NCI-H526 treated with DMSO at 0.1 percent for 48 hours (cell line): Measurements from ENCODE around the gene PRKAR2B.
A peak's percentile ranks its signal among the peaks of the same experiment; 100 is the strongest.
"Not testable (repeated sequence)": the region's sequence is repeated elsewhere in the genome, so short reads cannot be mapped to it uniquely, and the experiment has no call there.

Experiments used
- DNase-seq: peaks from one replicate; lab custom pipeline; 2025; lab: John Stamatoyannopoulos, UW

The PRKAR2B gene

DNA sequence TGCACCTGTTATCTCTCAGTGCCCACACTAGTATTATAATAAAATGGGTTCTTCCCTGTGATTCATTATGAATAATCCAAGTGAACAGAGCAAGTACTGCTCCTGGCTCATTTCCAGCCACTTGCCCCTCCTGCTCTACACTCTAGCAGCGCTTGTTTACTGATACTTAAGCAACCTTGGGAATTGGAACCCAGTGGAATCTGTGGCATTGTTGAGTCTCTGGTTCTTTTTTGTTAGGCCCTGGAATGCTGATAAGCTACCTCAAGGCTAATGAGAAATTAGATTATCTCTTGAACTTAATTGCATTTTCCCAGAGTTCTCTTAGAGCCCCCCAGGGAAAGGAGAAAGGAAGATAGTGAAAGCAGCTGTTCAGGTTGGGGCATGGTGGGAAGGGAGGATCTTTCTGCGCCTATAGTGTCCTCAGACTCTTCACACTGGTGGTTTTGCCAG lies 34.0 kb downstream of the PRKAR2B start:
- DNase-seq: no peak

DNA sequence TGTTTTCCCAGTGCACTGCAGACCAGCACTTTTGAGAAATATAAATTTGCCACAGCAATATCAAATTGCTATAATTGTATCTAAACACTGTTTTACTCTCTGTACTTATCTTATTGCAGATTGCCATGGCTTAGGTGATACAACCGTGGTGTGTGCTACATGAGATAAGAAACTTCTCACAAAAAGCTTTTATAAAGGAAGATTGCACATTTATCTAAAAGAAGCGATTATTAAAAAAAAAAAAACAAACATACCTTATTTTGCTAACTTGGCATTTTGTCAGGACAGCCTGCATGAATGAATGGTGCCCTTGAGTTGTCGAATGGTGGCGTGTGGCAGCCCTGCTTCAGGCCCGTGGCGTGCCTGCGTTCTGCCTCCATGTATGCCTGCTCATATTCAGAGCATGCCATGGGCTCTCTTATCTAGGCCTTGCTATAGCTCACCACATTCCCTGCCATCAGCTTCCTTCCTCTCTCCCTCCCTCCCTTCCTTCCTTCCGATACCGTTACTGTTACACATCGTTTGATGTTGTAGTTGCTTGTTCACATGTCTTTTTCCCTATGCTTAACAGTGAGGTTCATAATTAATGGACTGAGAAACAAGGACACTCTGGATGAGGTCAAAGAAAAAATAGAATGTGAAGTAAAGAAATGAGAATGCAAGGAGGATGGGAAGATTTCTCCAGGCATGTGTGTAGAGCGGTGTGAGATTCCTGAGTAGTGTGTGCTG lies 34.9 kb downstream of the PRKAR2B start:
- no peak for DNase-seq

DNA sequence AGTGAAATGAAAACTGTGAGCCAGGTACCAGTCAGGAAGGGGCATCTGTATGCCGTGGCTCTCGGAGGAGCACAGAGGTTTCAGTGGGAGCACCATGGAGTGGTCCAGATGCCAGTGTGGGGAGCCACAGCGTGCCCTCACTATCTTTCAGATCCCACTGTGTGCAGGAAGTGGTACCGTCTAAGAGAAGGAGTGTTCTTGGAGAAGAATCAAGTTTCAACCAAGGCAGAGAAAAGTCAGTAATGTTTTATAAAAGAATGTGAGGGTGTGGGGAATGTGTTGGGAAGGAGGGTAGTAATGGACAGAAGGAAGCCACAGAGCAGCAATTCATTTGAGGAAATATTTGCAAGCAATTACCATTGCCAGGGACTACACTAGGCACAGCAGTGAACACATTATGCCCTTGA lies 35.6 kb downstream of the PRKAR2B start:
- DNase-seq: no peak

DNA sequence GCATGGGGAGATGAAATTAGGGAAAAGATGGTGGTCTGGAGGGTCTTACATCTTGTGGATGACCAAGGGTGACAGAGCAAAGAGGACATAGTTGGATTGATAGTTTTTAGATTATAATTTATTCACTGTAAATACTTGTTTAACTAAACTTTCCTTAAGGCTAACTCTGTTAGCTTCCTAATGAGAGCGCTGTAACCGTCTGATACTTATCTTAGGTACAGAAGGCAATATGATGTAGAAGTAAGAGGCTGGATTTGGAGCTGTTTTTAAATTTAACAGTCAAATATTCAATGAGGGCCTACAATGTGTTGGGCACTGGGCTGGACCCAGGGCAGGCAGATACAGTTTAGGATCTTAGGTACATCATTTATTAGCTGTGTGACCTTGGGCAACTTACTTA lies 36.0 kb downstream of the PRKAR2B start:
- no peak for DNase-seq

DNA sequence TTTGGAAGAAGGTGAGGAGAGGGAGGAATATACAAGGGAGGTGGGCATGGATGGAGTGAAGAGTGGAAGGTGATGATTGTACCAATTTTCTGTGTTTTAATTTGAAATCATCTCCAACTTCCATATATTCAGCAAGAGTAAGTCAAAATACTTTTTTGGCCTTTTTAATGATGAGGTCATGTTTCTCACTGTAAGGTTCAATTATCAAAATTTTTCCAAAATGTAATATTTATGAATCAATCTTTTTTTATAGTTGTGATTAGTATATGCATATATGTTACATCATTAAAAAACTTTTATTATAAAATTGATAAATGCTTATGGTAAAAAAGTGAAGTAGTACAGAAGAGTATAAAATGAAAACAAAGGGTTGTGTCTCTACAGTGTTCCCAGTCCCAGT lies 40.7 kb downstream of the PRKAR2B start:
- no peak for DNase-seq

DNA sequence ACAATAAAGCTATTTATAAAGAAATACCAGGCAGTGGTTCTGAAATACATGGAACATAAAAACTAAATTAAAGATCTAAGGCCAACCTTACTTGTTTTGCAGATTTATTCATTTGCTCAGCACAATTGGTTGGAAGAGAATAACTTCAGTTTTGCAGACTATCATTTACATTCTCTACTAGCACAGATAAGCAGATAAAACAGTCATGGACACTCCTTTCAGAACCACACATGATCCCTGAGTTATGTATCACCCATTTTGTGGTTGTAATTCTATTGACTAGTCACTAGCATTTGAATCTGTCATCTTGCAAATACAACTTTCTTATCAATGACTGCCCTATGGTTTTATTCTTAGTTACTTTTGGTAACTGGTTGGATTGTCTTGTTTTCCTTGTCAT lies 45.1 kb downstream of the PRKAR2B start:
- no peak for DNase-seq

DNA sequence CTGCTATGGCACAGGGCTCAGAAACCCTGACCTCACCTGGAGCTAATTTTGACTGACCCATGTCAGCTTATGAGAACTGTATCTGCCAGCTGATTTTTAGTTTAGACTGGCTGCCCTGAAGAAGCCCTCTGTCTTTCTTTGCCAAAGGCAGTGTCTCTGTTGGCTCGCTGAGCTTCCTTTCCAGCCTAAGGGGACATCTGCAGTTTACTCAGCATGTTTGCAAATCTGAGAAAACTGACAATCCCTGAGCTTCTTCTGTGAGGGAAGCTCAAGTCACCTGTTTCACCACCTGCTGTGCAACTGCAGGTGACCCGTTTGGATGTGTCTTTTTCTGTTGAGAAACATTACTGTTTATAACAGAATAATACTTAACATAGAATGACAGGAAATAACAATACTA lies 46.0 kb downstream of the PRKAR2B start:
- peak; percentile 21 for DNase-seq

DNA sequence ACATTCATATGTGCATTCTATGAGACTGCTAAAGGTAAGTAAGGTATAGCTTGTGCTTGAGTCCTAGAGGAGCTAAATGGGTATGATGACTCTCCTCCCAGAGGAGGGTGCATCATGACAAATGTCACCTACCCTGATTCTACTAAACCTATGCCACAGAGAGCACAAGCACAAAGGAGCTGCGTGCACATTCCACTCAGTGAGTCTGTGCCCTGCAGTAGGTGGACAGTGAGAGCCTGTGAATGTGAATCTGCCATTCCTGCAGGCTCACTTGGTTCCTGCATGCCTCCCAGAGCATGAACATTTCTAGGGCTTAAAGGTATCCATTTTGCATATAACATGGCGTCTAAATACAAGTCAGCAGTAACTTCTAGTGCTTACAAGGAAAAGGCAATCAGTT lies 46.8 kb downstream of the PRKAR2B start:
- no peak for DNase-seq

DNA sequence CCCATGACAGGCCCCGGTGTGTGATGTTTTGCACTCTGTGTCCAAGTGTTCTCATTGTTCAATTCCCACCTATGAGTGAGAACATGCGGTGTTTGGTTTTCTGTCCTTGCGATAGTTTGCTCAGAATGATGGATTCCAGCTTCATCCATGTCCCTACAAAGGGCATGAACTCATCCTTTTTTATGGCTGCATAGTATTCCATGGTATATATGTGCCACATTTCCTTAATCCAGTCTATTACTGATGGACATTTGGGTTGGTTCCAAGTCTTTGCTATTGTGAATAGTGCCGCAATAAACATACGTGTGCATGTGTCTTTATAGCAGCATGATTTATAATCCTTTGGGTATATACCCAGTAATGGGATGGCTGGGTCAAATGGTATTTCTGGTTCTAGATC lies 49.2 kb downstream of the PRKAR2B start:
- not testable (repeated sequence) for DNase-seq

GRCh38 chr7:107099154-107099553 lies 54.6 kb downstream of the PRKAR2B start:
- not testable (repeated sequence) for DNase-seq

- no peak for DNase-seq
Observed at GRCh38 chr7:107100824-107101223, 56.3 kb downstream of the PRKAR2B start.

DNA sequence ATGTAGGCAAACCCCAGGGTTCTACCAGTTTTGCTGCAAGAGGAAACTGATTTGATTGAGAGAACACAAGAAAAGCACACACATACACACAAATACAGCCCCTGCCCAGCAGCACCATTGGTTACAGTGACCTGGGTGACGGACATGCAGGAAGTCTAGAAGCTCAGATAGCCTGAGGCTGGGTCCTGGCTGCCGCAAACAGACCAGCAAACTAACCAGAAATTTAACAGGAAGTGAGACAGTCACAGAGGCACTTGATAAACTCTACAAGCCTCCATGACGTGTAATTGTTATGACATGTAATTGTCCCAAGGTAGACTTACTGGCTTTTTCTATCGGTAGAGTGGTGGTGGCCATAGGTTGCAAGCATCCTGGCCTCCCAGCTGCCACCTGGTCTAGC lies 58.9 kb downstream of the PRKAR2B start:
- no peak for DNase-seq

DNA sequence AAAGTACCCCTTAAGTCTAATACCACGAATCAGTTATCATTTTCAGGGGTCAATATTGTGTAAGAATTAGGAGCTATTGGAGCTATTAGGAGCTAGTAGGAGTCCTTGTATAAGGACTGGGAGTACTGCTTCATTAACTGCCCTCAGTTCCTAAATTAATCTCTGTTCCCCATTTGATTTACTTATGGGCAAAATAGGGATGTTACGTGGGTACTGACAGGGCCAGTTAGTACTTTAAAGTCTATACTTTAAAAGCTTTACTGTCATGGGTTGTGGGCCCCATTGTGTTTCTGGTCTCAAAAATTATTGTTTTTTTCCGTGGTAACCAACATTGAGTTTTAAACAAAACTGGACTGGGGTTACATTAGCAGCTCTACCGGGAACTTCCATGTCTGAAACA lies 60.3 kb downstream of the PRKAR2B start:
- DNase-seq: no peak

DNA sequence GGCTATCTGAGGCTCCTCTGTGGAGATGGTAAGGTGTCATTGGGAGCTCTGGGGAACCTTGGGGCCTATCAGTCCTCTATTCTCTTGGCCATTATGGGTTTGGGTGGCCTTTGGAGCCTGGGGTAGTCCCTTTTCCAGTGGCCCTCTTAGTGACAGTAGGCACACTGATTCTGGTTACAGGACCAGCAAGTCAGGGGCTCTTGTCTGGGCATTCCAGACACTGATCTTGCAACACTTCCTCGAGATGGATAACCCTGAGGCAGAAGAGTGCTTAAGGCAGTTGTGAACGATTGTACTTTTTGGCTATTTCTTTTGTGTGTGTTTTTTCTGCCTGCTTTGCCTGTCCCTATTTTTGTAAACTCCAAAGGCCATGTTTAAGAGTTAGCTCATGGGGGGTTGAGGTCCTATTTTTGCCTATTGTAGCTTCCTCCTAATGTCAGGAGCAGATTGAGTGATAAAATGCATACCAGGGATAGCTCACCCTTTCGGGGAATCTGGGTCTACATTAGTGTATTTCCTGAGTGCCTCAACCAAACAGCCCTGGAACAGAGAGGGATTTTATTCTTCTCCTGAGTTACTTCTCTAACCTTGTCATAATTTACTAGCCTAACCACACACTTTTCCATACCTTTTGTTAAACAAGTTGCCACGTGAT lies 61.2 kb downstream of the PRKAR2B start:
- no peak for DNase-seq

DNA sequence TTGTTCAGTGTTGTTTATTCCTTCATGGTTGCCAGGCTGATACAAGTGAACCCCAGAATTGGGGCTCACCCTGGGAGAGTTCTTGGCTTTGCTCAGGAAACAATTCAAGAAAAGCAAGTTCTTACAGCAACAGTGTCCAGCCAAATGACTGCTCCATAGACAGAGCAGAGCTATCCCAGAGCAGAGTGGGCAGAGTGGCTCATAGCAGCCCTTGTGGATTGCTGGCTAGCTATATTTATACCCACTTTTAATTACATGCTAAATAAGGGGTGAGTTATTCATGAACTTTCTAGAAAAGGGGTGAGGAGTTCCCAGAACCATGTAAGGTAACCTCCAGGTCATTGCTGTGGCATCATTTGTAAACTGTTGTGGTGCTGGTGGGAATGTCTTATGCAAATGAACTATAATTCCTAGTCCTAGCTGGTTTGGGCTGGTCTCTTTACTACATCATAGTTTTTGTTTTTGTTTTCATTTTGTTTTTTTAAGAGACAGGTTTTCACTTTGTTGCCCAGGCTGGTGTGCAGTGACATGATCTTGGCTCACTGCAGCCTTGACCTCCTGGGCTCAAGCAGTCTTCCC lies 64.4 kb downstream of the PRKAR2B start:
- no peak for DNase-seq

DNA sequence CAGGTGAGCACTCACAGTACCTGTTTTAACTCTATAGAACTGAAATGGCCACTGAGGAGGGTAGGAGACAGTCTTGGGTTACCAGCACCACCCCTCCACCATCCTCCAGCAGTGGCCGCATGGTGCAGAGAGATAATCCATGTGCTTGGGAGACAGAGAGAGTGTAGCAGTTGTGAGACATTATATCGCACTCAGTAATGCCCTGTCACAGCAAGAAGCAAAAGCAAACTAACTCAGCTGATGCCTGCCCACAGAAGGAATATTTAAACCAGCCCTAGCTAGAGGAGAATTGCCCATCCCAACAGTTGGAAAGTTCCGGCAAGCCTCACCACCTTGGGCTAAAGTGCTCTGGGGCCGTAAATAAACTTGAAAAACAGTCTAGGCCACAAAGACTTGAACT lies 65.5 kb downstream of the PRKAR2B start:
- DNase-seq: no peak

GRCh38 chr7:107111196-107111595 lies 66.7 kb downstream of the PRKAR2B start:
- no peak for DNase-seq

GRCh38 chr7:107113866-107114265 lies 69.4 kb downstream of the PRKAR2B start:
- DNase-seq: no peak

GRCh38 chr7:107115114-107115513 lies 70.6 kb downstream of the PRKAR2B start:
- DNase-seq: no peak

DNA sequence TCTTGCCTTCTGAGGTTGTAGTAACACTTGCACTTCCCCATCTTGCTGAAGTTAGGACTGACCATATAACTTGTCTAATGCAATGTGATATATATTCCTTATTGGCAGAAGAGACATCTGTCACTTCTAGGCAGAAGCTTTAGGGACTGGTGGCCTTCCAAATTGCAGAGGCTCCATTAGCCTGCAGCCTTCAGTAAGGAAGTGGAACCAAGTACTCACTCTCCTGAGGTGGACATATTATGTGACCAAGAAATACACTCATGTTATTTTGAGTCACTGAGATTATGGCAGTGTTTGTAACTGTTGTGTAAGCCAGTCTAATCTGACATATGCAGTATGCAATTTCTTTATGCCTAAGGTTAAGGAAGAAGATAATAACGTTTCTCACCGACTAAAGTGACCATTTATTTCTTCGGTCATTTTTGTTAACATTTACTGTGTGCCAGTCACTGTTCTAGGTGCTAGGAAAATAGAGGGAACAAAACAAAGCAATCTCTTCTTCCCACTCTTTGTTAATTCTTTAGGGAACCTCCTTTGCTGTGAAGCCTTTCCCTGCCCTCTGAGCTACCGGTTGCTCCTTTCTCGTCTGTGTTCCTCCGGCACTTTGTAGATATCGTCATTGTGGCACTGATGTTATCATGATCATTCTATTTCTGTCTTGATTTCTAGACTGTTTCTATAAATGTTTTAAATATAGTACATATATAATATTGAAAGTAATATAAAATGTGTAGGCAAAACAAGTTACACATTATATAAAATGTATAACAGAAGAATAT lies 71.4 kb downstream of the PRKAR2B start:
- DNase-seq: no peak

GRCh38 chr7:107118109-107118900 lies 73.8 kb downstream of the PRKAR2B start:
- DNase-seq: no peak
